ENCODE measurements around the gene MRPS35. TPM values are rescaled to one million over a fixed set of nuclear protein-coding genes. Genes with fewer than 3 reads are reported as not detected.

MRPS35 gene
- polyA plus RNA-seq, 4 donors = 67.1 to 90.6 (median 79.9) TPM

DNA sequence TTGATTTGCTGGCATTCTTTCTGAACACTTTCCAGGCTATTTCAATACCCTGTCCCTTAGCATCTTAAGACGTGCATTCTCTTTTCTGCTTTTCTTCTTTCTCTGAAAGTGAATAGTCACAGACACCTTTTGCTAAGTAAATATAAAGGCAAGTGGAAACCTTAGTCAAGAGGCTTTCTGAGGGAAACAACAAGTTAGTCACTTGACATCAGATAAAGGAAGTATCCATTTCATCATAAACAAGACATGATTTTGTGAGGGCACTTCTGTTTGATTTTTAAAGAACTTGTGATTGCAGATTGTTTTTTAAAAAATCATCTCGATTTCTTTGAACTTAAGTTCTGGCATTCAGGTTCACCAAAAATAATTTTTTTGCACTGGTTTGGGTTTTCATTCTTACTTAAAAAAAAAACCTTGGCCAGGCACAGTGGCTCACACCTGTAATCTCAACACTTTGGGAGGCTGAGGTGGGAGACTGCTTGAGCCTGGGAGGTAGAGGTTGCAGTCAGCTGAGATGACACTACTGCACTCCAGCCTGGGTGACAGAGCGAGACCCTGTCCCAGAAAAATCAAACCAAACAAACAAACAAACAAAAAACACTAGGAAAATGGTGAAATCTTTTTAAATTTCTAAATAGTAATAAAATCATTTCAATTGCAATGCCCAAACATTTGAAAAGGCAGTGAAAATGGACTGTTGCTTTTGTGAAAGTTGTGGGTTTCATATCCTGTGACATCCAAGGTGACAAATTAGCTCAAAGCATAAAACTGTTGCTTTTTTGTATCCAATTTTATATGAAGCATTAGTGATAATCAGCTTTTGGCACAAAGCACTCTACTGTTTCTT is 61.1 kb downstream of the MRPS35 start:
- no peak for DNase-seq (ENCODE audit: low read depth in 4 of 4, low spot score in 2 of 4)

GRCh38 chr12:27772328-27773049 is 61.9 kb downstream of the MRPS35 start:
- no peak for DNase-seq (ENCODE audit: low read depth in 4 of 4, low spot score in 2 of 4)

DNA sequence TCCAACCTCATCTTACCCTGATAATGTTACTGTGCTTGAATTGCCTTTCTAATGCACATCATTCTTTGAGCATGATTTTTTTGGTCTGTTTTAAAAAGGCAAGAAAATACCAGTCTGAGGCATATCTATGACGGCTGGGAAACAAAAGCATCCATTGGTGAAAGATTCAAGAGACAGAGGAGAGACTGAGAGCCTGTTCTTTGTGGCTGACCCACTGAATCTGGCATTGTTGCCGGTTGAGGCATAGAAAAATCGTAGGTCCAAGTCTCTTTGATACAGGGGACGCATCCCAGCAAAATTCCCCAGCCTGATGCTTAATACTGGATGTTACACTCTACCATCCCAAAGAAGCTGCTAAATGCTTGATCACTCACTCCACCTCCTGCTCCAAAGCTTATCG is 66.5 kb downstream of the MRPS35 start:
- no peak for DNase-seq (ENCODE audit: low read depth in 4 of 4, low spot score in 2 of 4)

DNA sequence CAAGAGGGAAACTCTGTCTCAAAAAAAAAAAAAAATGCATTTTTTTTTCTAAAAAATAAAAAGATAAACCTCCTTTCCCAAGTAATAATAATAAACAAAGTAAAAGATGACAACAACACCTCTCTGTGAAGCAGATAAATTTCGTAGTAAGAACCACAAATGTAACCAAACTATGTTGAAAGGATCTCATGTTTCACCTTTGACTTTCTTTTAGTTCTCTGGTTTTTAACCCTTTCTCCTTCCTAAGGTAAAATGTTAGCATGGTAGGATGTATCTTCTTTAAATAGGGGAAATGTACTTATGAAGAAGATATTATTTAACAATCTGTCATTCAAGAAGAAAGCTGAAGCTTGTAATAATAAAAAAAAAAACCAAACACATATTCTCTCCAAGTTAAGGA is 67.6 kb downstream of the MRPS35 start:
- DNase-seq (ENCODE audit: low read depth in 4 of 4, low spot score in 2 of 4) = no peak

- DNase-seq (ENCODE audit: low read depth in 4 of 4, low spot score in 2 of 4) = peak in 3 of 4 donors; percentile 32 to 58 (median 42)
These were observed 68.8 kb downstream of the MRPS35 start for GRCh38 chr12:27779416-27779919.

- peak; percentile 44 to 61 (median 52) for DNase-seq (ENCODE audit: low read depth in 4 of 4, low spot score in 2 of 4)
These were observed 69.4 kb downstream of the MRPS35 start, which contains the start of the genes KLHL42 and MANSC4 for GRCh38 chr12:27779920-27780611. Gene KLHL42 (plus strand): TSS chr12:27780233. CDS start chr12:27780331, 98 bp downstream. Gene MANSC4 (minus strand): TSS chr12:27780236. CDS start chr12:27771276, 8,960 bp downstream.

- DNase-seq (ENCODE audit: low read depth in 4 of 4, low spot score in 2 of 4) = peak in 3 of 4 donors; percentile 7 to 34 (median 21)
These were observed 70.2 kb downstream of the MRPS35 start for GRCh38 chr12:27780612-27781408.

DNA sequence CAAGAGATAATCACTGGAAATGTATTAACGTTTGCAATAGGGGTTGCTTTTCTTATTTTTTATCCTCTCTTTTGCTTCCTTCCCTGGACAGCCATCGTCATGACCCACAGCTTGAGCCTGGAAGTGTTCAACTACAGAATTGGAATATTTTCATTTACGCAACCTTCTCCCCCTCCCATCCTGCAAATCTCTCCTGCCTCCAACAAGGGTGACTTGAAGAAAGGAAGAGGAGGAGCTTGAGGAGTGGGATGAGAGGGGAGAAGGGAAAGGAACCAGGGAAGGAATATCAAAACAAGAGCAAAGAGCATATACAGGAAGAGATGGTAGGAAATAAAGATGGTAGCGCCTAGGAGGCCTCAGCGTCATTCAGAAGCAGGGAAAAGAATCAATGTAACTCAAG is 71.0 kb downstream of the MRPS35 start:
- no peak for DNase-seq (ENCODE audit: low read depth in 4 of 4, low spot score in 2 of 4)

- DNase-seq (ENCODE audit: low read depth in 4 of 4, low spot score in 2 of 4) = no peak
These were observed 71.8 kb downstream of the MRPS35 start for GRCh38 chr12:27782481-27782880.

- DNase-seq (ENCODE audit: low read depth in 4 of 4, low spot score in 2 of 4) = no peak
These were observed 75.4 kb downstream of the MRPS35 start for GRCh38 chr12:27785882-27786570.

DNA sequence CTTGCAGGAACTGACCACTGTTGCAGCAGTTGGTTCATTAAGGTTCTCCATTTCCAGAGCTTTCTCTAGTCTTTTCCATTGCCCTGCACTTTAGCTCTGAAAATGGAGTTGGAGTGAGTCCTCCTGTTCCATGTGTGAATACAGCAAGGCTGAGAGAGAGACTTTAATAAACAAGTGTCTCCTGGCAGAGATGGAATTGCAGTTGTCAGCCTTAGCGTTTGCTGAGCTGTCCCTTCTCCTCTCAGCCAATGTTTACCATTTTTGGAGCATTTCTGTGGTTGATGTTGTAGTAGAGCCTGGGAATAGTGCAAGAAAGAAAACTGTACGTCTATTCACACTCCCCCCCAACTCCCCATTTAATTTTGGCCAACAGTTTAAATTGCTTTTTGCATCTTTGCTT is 76.9 kb downstream of the MRPS35 start:
- DNase-seq (ENCODE audit: low read depth in 4 of 4, low spot score in 2 of 4) = no peak

DNA sequence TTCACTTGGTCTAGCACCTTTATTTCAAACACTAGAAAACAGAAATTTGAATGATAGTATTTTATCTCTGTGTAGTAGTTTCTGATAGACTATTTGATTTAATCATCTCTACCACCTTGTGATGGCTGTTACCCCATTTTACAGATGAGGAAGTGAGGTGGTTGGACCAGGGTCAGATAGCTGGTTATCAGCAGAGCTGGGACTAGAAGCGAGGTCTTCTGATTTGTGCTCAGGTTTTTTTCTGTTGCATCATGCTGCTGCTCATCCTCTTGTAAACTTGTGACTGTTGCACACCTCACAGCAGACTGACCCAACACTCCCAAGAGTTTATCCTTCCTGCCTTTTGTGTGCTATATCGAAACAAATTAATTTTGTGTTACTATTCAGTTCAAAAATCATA is 79.5 kb downstream of the MRPS35 start:
- DNase-seq (ENCODE audit: low read depth in 4 of 4, low spot score in 2 of 4) = no peak

GRCh38 chr12:27794818-27795584 is 84.4 kb downstream of the MRPS35 start:
- DNase-seq (ENCODE audit: low read depth in 4 of 4, low spot score in 2 of 4) = no peak

DNA sequence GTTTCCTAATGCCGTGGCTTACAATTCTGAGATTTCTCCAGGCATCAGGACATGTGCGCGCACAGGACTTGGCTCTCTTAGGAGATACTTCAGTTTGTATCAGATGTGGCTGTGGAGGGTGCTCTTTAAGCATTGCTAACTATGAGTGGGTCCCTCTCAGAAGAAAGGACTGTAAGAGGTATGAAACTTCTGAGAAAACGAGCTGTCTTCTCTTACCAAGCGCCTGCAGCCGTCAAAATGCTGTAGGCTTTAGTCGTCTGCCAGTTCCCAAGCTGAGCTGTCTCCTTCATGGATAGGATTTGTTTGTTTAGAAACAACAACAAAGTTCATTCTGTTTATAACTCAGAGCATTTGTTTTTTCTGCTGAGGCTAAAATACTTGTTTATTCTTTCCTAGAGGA is 85.5 kb downstream of the MRPS35 start:
- no peak for DNase-seq (ENCODE audit: low read depth in 4 of 4, low spot score in 2 of 4)

- no peak for DNase-seq (ENCODE audit: low read depth in 4 of 4, low spot score in 2 of 4)
These were observed 86.8 kb downstream of the MRPS35 start for GRCh38 chr12:27797301-27798025.

DNA sequence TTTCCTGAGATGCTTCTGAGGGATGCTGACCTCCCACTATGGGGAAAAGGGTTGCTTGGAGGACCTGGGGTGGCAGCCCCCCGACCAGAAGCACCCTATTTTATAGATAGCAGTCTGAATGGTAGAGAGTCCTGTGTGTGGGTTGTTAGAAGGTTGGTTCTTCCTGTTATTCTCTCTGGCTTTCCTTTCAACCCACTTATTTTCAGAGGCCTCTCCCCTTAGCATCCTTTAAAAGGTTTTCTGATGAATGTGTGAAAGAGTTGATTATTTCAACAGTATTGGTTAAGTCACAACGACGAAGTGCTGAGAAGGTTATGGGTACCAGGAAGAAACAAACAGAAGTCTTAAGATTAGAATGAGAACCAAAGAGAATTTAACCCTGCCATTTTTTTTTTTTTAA is 90.2 kb downstream of the MRPS35 start:
- no peak for DNase-seq (ENCODE audit: low read depth in 4 of 4, low spot score in 2 of 4)

DNA sequence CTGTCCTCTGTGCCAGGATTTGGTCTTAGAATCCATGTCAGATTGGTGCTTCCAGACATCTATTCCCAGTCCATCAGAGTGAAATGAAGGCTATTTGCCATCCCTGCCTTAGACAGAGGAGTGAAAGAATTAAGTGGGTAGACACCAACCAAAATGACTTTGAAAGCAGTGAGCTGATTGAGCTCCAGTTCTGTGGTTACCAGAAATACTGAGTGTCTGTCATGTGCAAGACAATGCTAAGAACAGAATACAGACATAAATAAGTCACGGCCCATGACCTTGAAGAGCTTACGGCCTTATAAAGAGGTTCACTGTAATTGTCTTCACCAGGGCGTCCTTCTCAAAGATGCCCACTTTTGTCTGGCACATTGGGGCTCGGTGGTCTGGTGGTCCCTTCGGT is 91.0 kb downstream of the MRPS35 start:
- DNase-seq (ENCODE audit: low read depth in 4 of 4, low spot score in 2 of 4) = no peak

- DNase-seq (ENCODE audit: low read depth in 4 of 4, low spot score in 2 of 4) = no peak
These were observed 91.9 kb downstream of the MRPS35 start for GRCh38 chr12:27802511-27802910.
